G401 (cell line): ENCODE results near the gene KCTD5. TPM values are rescaled to one million over a fixed set of nuclear protein-coding genes. Genes with fewer than 3 reads are reported as not detected.
A peak's percentile ranks its signal among the peaks of the same experiment; 100 is the strongest.

Experiments
- DNase-seq: peaks from one replicate; pipeline ENCODE4 v3.0.0-alpha.2; 2015; ENCODE audit warnings: low spot score
- in situ Hi-C: cut with HindIII; loops from 2 replicates; pipeline ENCODE4 v1.10.0; 2016; ENCODE audit warnings: low sequenced_read_pairs, mixed read lengths
- total RNA-seq: library from RNA; depleted of rRNA; stranded (reverse); fragments of >200 nt; shearing (Covaris generic); gene quantifications from 2 replicates; pipeline ENCODE4 v1.2.3, GENCODE V29; 2014

Gene KCTD5
- total RNA-seq, 1 experiment from 2014 or later = 88.2 TPM

GRCh38 chr16:2706611-2707311, 24.4 kb downstream of the KCTD5 start:
- DNase-seq = no peak
- in situ Hi-C loops = no loop called here

GRCh38 chr16:2707368-2708289, 25.3 kb downstream of the KCTD5 start:
- in situ Hi-C loops = no loop called here
- peak; percentile 86 for DNase-seq

GRCh38 chr16:2708290-2708639, 25.9 kb downstream of the KCTD5 start:
- in situ Hi-C loops = no loop called here
- DNase-seq = no peak

- DNase-seq = no peak
- in situ Hi-C loops = no loop called here
Measured at GRCh38 chr16:2708955-2709587, 26.7 kb downstream of the KCTD5 start.

GRCh38 chr16:2709588-2709984, 27.3 kb downstream of the KCTD5 start:
- in situ Hi-C loops = no loop called here
- no peak for DNase-seq

GRCh38 chr16:2710021-2710710, 27.8 kb downstream of the KCTD5 start:
- in situ Hi-C loops = no loop called here
- no peak for DNase-seq

GRCh38 chr16:2710711-2711231, 28.4 kb downstream of the KCTD5 start:
- DNase-seq = peak; percentile 43
- in situ Hi-C loops = no loop called here

GRCh38 chr16:2711370-2712062, 29.2 kb downstream of the KCTD5 start:
- in situ Hi-C loops = no loop called here
- no peak for DNase-seq

- DNase-seq = no peak
- in situ Hi-C loops = no loop called here
Measured at GRCh38 chr16:2712063-2712441, 29.7 kb downstream of the KCTD5 start.

GRCh38 chr16:2712546-2712945, 30.2 kb downstream of the KCTD5 start:
- in situ Hi-C loops = no loop called here
- no peak for DNase-seq

GRCh38 chr16:2713523-2713922, 31.2 kb downstream of the KCTD5 start:
- DNase-seq = no peak
- in situ Hi-C loops = no loop called here

GRCh38 chr16:2713985-2714774, 31.9 kb downstream of the KCTD5 start:
- no peak for DNase-seq
- in situ Hi-C loops = no loop called here

- in situ Hi-C loops = no loop called here
- DNase-seq = no peak
Measured at GRCh38 chr16:2715064-2715463, 32.7 kb downstream of the KCTD5 start.

- no peak for DNase-seq
- in situ Hi-C loops = no loop called here
Measured at GRCh38 chr16:2715519-2715918, 33.2 kb downstream of the KCTD5 start.

- in situ Hi-C loops = no loop called here
- DNase-seq = no peak
Measured at GRCh38 chr16:2715966-2716885, 33.9 kb downstream of the KCTD5 start.

GRCh38 chr16:2716948-2717347, 34.6 kb downstream of the KCTD5 start:
- DNase-seq = no peak
- in situ Hi-C loops = no loop called here
